Endothelial cell of umbilical vein (primary cell): ENCODE measurements around the gene ANXA11. TPM values are rescaled to one million over a fixed set of nuclear protein-coding genes. Genes with fewer than 3 reads are reported as not detected.

ENCODE experiments used
- BruUV-seq: library from RNA; stranded (reverse); fragments of 400-500 nt; replicated peaks from 2 replicates; lab custom pipeline; 2021; lab: Mats Ljungman, UMichigan
- CTCF ChIA-PET: fragments of 300-600, 350-600 bp; sonication (Branson Sonifier 250); formaldehyde crosslinking; loops from one replicate; lab custom pipeline; 2021; ENCODE audit warnings: antibody characterized with exemption, inconsistent platforms; lab: Charles Lee
- POLR2A ChIA-PET: fragments of 300-600, 350-600 bp; sonication (Branson Sonifier 250); formaldehyde crosslinking; loops from one replicate; lab custom pipeline; 2021; ENCODE audit warnings: antibody characterized with exemption, inconsistent platforms; lab: Charles Lee
- DNase-seq: peaks from one replicate; pipeline ENCODE4 v3.0.0-alpha.2; 2011; ENCODE audit warnings: low read depth, low spot score
- FAIRE-seq: peaks from 2 replicates; lab custom pipeline; 2011; peaks lifted over from hg19 to GRCh38; lab: Jason Lieb, UNC
- H2AFZ ChIP-seq: 2 replicates; pipeline ENCODE4 v1.6.0; 2012; ENCODE audit warnings: low read depth, low read length, control low read depth, inconsistent platforms
- H3K27ac ChIP-seq: 2 replicates; pipeline ENCODE4 v1.5.1; 2011; ENCODE audit warnings: low read depth, mild to moderate bottlenecking, control low read depth, low read length, moderate library complexity; ENCODE audit not compliant: insufficient read depth
- H3K27me3 ChIP-seq, 2 experiments: 2 replicates each; pipeline versions ENCODE4 v1.6.0 to v1.6.1; 2011; ENCODE audit warnings: low read length in 2 of 2, mixed read lengths in 1 of 2; ENCODE audit not compliant: control insufficient read depth in 2 of 2, insufficient read depth in 2 of 2
- H3K36me3 ChIP-seq, 2 experiments: 2 replicates in 1 of 2; 3 replicates in 1 of 2; pipeline ENCODE4 v1.5.1; 2011; ENCODE audit warnings: low read length in 2 of 2, mild to moderate bottlenecking in 1 of 2, moderate library complexity in 1 of 2; ENCODE audit not compliant: control insufficient read depth in 2 of 2, insufficient read depth in 2 of 2; ENCODE audit errors: extremely low read depth in 1 of 2
- H3K4me1 ChIP-seq: 3 replicates; pipeline ENCODE4 v1.5.1; 2011; ENCODE audit warnings: mild to moderate bottlenecking, low read length; ENCODE audit not compliant: control insufficient read depth, insufficient read depth; ENCODE audit errors: extremely low read depth
- H3K4me2 ChIP-seq: 2 replicates; pipeline ENCODE4 v1.6.1; 2011; ENCODE audit warnings: low read length, control low read depth, mixed read lengths; ENCODE audit not compliant: insufficient read depth
- H3K4me3 ChIP-seq, 3 experiments: fragments of 200-600 bp in 1 of 3; sonication (generic), shearing (Covaris generic) in 1 of 3; replicated peaks in 1 of 3; 2 replicates each; pipeline ENCODE4 v1.5.1; 2011 to 2016; ENCODE audit warnings: control low read depth in 3 of 3, low read length in 3 of 3, mild to moderate bottlenecking in 2 of 3, inconsistent platforms in 1 of 3, low read depth in 1 of 3, moderate library complexity in 1 of 3; ENCODE audit not compliant: insufficient read depth in 1 of 3
- H3K79me2 ChIP-seq: 2 replicates; pipeline ENCODE4 v1.6.0; 2012; ENCODE audit warnings: low read length, inconsistent platforms; ENCODE audit not compliant: control insufficient read depth, insufficient read depth
- H3K9ac ChIP-seq: replicated peaks from 2 replicates; pipeline ENCODE3; 2011; ENCODE audit warnings: low read length, control low read depth; ENCODE audit not compliant: insufficient read depth; ENCODE audit errors: extremely low read depth
- H3K9me1 ChIP-seq: replicated peaks from 3 replicates; pipeline ENCODE4 v1.6.0; 2011; ENCODE audit warnings: mild to moderate bottlenecking, low read length; ENCODE audit not compliant: control insufficient read depth, insufficient read depth; ENCODE audit errors: extremely low read depth
- H3K9me3 ChIP-seq: replicated peaks from 2 replicates; pipeline ENCODE4 v1.5.1; 2012; ENCODE audit warnings: low read length, inconsistent platforms; ENCODE audit not compliant: control insufficient read depth, insufficient read depth
- H4K20me1 ChIP-seq: replicated peaks from 2 replicates; pipeline ENCODE3; 2011; ENCODE audit warnings: mild to moderate bottlenecking, low read length; ENCODE audit not compliant: control insufficient read depth, insufficient read depth; ENCODE audit errors: extremely low read depth
- FOS ChIP-seq: IDR thresholded peaks from 2 replicates; pipeline ENCODE4 v1.6.1; 2011; ENCODE audit warnings: mild to moderate bottlenecking, low read length, moderate library complexity, borderline replicate concordance; ENCODE audit not compliant: insufficient read depth
- MYC ChIP-seq: IDR thresholded peaks from one replicate; pipeline ENCODE4 v1.6.1; 2011; ENCODE audit warnings: mild to moderate bottlenecking, low read depth, low read length
- dilution Hi-C: fragments of 300-500 bp; cut with MboI; formaldehyde crosslinking; loops from one replicate; pipeline ENCODE4 v1.15.0; 2019; ENCODE audit warnings: low sequenced_read_pairs; ENCODE audit not compliant: extremely low pct_ligation_motif_present
- intact Hi-C: fragments of 100-400 bp; cut with micrococcal nuclease; formaldehyde crosslinking; loops from one replicate; pipeline ENCODE4 v1.10.0; 2022
- polyA plus RNA-seq, 4 experiments: library from polyadenylated mRNA; depleted of rRNA in 3 of 4; stranded (reverse) in 3 of 4; unstranded in 1 of 4; fragments of >200 nt; gene quantifications; 2 replicates each; pipeline versions ENCODE4 v1.2.1 to v1.2.3, GENCODE V29; 2011 to 2012; ENCODE audit warnings: missing spikeins in 1 of 4
- small RNA-seq: library from RNA; depleted of rRNA; stranded (forward); fragments of <200 nt; gene quantifications from one replicate; pipeline ENCODE3, GENCODE V24; 2012; ENCODE audit warnings: low replicate concordance, low read depth; ENCODE audit not compliant: insufficient read depth, insufficient read length
- total RNA-seq: library from RNA; stranded (reverse); gene quantifications from 2 replicates; pipeline ENCODE4 v1.2.3, GENCODE V29; 2021
- TF ChIP-seq, protein P1 (sequence below): IDR thresholded peaks from 2 replicates; pipeline ENCODE4 v1.6.1; 2011; ENCODE audit not compliant: insufficient read depth, insufficient read length

Gene ANXA11
- total and polyA plus RNA-seq, 2 donors (not counting 3 experiments of a cell fraction or from before 2014, with no cell fraction given), result 59.2 to 143 TPM

DNA sequence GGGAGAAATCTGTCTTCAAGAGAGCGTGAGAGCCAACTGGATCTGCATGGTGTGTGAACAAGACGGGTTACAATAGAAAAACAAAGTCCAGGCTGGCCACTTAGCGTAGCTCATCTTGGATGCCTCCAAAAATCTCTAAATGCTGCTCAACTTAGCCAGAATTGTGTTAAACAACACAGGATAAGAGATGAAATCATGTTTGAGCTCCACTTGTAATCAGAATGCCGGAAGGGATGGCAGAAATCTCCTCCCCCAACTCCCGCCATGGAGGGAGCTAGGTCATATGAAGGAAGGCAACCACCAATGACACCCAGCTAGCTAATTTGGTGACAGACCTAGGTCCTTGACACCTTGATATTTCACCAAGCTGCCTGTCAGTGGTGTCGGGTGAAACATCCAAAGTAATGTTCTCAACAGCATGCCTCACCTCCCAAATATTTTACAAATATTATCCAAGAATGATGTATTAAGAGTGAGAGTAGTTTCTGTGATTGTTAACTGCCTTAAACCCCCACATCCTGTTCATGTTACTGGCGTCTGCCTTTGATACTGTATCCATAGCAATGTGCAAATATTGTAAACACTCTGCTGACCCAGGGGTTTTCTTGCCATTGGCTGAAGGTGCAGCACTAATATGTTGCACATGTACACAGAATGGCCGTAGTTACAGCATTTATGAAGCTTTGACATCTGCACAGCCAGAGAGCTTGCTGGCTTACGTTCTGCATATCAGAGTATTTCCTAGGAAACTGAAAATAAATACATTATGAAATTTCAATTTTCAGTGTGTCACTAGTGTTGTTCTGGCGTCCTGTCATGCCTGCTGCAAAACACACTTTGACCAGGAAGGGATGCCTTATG is 101.0 kb downstream of the ANXA11 start:
- H3K4me3 ChIP-seq, result no peak overlapping the region
- no peak for TF ChIP-seq MYC
- TF ChIP-seq FOS, result no peak
- TF ChIP-seq, protein P1, sequence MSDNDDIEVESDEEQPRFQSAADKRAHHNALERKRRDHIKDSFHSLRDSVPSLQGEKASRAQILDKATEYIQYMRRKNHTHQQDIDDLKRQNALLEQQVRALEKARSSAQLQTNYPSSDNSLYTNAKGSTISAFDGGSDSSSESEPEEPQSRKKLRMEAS, result no peak
- H3K4me1 ChIP-seq, result no peaks in the 10 kb centered on the region
- intact Hi-C loops, result no loop called here
- H3K4me2 ChIP-seq, result no peak overlapping the region
- no peaks in the 10 kb centered on the region for H3K36me3 ChIP-seq
- peaks cover 2 to 4% of the 10 kb centered on the region in 2 experiments for H3K27me3 ChIP-seq
- H4K20me1 ChIP-seq, result no peaks in the 10 kb centered on the region
- no TSS peak for BruUV-seq
- dilution Hi-C loops, result no loop called here
- no peak overlapping the region for H3K27ac ChIP-seq
- no peak overlapping the region for H3K9ac ChIP-seq
- FAIRE-seq (no peak), DNase-seq (peak; percentile 23)
- ChIA-PET CTCF (interaction anchor here (0.7 to 1.3 kb wide), 4 partner anchors 13 to 45 kb away, joined by 3 to 5 read pairs (median 4); no protein-coding TSS in a partner anchor), POLR2A (no interaction called here)
- no peak overlapping the region for H2AFZ ChIP-seq
- no peaks in the 10 kb centered on the region for H3K9me3 ChIP-seq
- H3K79me2 ChIP-seq, result no peaks in the 10 kb centered on the region
- no peaks in the 10 kb centered on the region for H3K9me1 ChIP-seq

Small RNA genes within 50 kb of the gene (small RNA-seq; reads per million reads assigned to genes)
- gene RPS12P2, result not detected

Other genes starting within 250 kb of the ANXA11 start
- gene TMEM254, start 126.9 kb downstream of the ANXA11 start, total RNA-seq, result 6.0 and 10.1 TPM in 2 replicates
- gene TMEM254, start 126.9 kb downstream of the ANXA11 start, polyA plus RNA-seq, result 13.4 and 14.9 TPM in 2 replicates
- gene PLAC9, start 72.8 kb downstream of the ANXA11 start, total RNA-seq, result 1.7 and 2.1 TPM in 2 replicates
- 2.0 and 3.6 TPM in 2 replicates for gene PLAC9, start 72.8 kb downstream of the ANXA11 start, polyA plus RNA-seq
- not detected in 2 replicates for gene MAT1A, start 84.1 kb upstream of the ANXA11 start, total RNA-seq
- gene MAT1A, start 84.1 kb upstream of the ANXA11 start, polyA plus RNA-seq, result not detected in 2 replicates
- not detected in 2 replicates for gene DYDC1, start 151.2 kb upstream of the ANXA11 start, total RNA-seq
- not detected in 2 replicates for gene DYDC1, start 151.2 kb upstream of the ANXA11 start, polyA plus RNA-seq
- not detected in 2 replicates for gene DYDC2, start 151.2 kb upstream of the ANXA11 start, total RNA-seq
- not detected in 2 replicates for gene DYDC2, start 151.2 kb upstream of the ANXA11 start, polyA plus RNA-seq
- 290 and 321 TPM in 2 replicates for gene PRXL2A, start 203.0 kb upstream of the ANXA11 start, total RNA-seq
- 68.1 and 113 TPM in 2 replicates for gene PRXL2A, start 203.0 kb upstream of the ANXA11 start, polyA plus RNA-seq
- gene TSPAN14, start 248.8 kb upstream of the ANXA11 start, total RNA-seq, result 237 and 242 TPM in 2 replicates
- 210 and 211 TPM in 2 replicates for gene TSPAN14, start 248.8 kb upstream of the ANXA11 start, polyA plus RNA-seq